HCT116 (cell line): Measurements from ENCODE around the gene ASCC1. TPM values are rescaled to one million over a fixed set of nuclear protein-coding genes. Genes with fewer than 3 reads are reported as not detected.

Experiments
- ATAC-seq: fragments of 200-7000 bp; cut with Tn5 transposase; 2 replicates; pipeline ENCODE4 v1.9.1; 2020; ENCODE audit warnings: mild to moderate bottlenecking, moderate library complexity
- BruUV-seq: library from RNA; stranded (reverse); fragments of 400-500 nt; replicated peaks from 2 replicates; lab custom pipeline; 2021; lab: Mats Ljungman, UMichigan
- CTCF ChIA-PET: fragments of 300-600 bp; sonication (Branson Sonifier 250); formaldehyde crosslinking; loops from one replicate; lab custom pipeline; 2021; ENCODE audit warnings: antibody characterized with exemption; lab: Charles Lee
- POLR2A ChIA-PET: fragments of 300-600, 350-600 bp; sonication (Branson Sonifier 250); formaldehyde crosslinking; loops from one replicate; lab custom pipeline; 2021; ENCODE audit warnings: antibody characterized with exemption; lab: Charles Lee
- RAD21 ChIA-PET, 2 experiments: fragments of 300-600 bp; sonication (Branson Sonifier 250); formaldehyde crosslinking; loops; one replicate each; lab custom pipeline; 2023; ENCODE audit warnings: low total read pairs in 2 of 2; ENCODE audit not compliant: uncharacterized antibody in 2 of 2, unreplicated experiment in 2 of 2, low non-redundant PET in 1 of 2; lab: Charles Lee
- DNase-seq: peaks from one replicate; pipeline ENCODE4 v3.0.0-alpha.2; 2010; ENCODE audit warnings: low read depth, low spot score
- H2AFZ ChIP-seq: fragments of 200-600 bp; shearing (Covaris generic), sonication (generic); 2 replicates; pipeline ENCODE4 v1.6.1; 2017; ENCODE audit warnings: low read depth, mixed run types, mixed read lengths, antibody characterized with exemption, low read length; ENCODE audit not compliant: poor library complexity, severe bottlenecking
- H3K27ac ChIP-seq: 2 replicates; pipeline ENCODE4 v1.5.1; 2012; ENCODE audit warnings: low read depth, low read length
- H3K27me3 ChIP-seq: fragments of 200-600 bp; sonication (generic); 2 replicates; pipeline ENCODE4 v1.6.1; 2016; ENCODE audit warnings: mixed run types, low read length, mixed read lengths; ENCODE audit not compliant: insufficient read depth
- H3K36me3 ChIP-seq, 2 experiments: fragments of 200-500 bp in 1 of 2; fragments of 200-600 bp in 1 of 2; sonication (Bioruptor generic) in 1 of 2; sonication (generic) in 1 of 2; 2 replicates each; pipeline versions ENCODE4 v1.5.1 to v1.6.1; 2014 to 2016; ENCODE audit warnings: low read length in 2 of 2, inconsistent platforms in 1 of 2, mixed read lengths in 1 of 2, mixed run types in 1 of 2; ENCODE audit not compliant: insufficient read depth in 2 of 2, control insufficient read depth in 1 of 2
- H3K4me1 ChIP-seq, 2 experiments: fragments of 200-600 bp in 1 of 2; sonication (generic) in 1 of 2; 2 replicates each; pipeline versions ENCODE4 v1.5.1 to v1.6.1; 2012 to 2017; ENCODE audit warnings: low read length in 2 of 2, inconsistent platforms in 1 of 2, mild to moderate bottlenecking in 1 of 2, mixed read lengths in 1 of 2, mixed run types in 1 of 2, moderate library complexity in 1 of 2; ENCODE audit not compliant: insufficient read depth in 2 of 2, control insufficient read depth in 1 of 2
- H3K4me2 ChIP-seq: fragments of 200-600 bp; sonication (generic); 2 replicates; pipeline ENCODE4 v1.6.1; 2017; ENCODE audit warnings: mixed run types, low read length, mixed read lengths
- H3K4me3 ChIP-seq, 2 experiments: fragments of 200-600 bp in 1 of 2; sonication (generic) in 1 of 2; replicated peaks in 1 of 2; 2 replicates each; pipeline ENCODE4 v1.5.1; 2011 to 2016; ENCODE audit warnings: low read length in 2 of 2, control low read depth in 1 of 2, low read depth in 1 of 2, mild to moderate bottlenecking in 1 of 2, mixed read lengths in 1 of 2, mixed run types in 1 of 2
- H3K79me2 ChIP-seq: fragments of 200-600 bp; sonication (generic); 2 replicates; pipeline ENCODE4 v1.6.1; 2017; ENCODE audit warnings: mild to moderate bottlenecking, mixed run types, low read length, moderate library complexity, mixed read lengths; ENCODE audit not compliant: insufficient read depth
- H3K9ac ChIP-seq: fragments of 200-600 bp; sonication (generic); 2 replicates; pipeline ENCODE4 v1.6.1; 2016; ENCODE audit warnings: low read length, mixed read lengths
- H3K9me2 ChIP-seq: fragments of 200-600 bp; sonication (generic), shearing (Covaris generic); 2 replicates; pipeline ENCODE4 v1.6.1; 2017; ENCODE audit warnings: mixed run types, mild to moderate bottlenecking, moderate library complexity; ENCODE audit not compliant: insufficient read depth
- H3K9me3 ChIP-seq, 2 experiments: fragments of 200-500 bp in 1 of 2; fragments of 200-600 bp in 1 of 2; sonication (Bioruptor generic) in 1 of 2; sonication (generic) in 1 of 2; 2 replicates each; pipeline ENCODE4 v1.6.1; 2014 to 2017; ENCODE audit warnings: low read length in 2 of 2, mixed read lengths in 2 of 2, inconsistent platforms in 1 of 2, low read depth in 1 of 2, mild to moderate bottlenecking in 1 of 2, mixed run types in 1 of 2, moderate library complexity in 1 of 2; ENCODE audit not compliant: control insufficient read depth in 1 of 2, insufficient read depth in 1 of 2
- H4K20me1 ChIP-seq: fragments of 200-600 bp; sonication (generic), shearing (Covaris generic); 2 replicates; pipeline ENCODE4 v1.6.1; 2017; ENCODE audit warnings: mixed run types, mild to moderate bottlenecking, moderate library complexity; ENCODE audit not compliant: insufficient read depth
- CBX3 ChIP-seq: IDR thresholded peaks from 2 replicates; pipeline ENCODE4 v1.6.1; 2012; ENCODE audit warnings: low read depth
- CEBPB ChIP-seq: IDR thresholded peaks from 2 replicates; pipeline ENCODE4 v1.6.1; 2012; ENCODE audit warnings: low read depth
- CTCF ChIP-seq, 3 experiments: fragments of 200-600 bp in 1 of 3; sonication (generic) in 1 of 3; IDR thresholded peaks in 2 of 3; conservative IDR thresholded peaks in 1 of 3; 2 replicates each; pipeline ENCODE4 v1.5.1; 2012 to 2017; ENCODE audit warnings: low read depth in 2 of 3, low read length in 2 of 3, antibody characterized with exemption in 1 of 3, borderline replicate concordance in 1 of 3, control low read depth in 1 of 3, mild to moderate bottlenecking in 1 of 3, mixed read lengths in 1 of 3, mixed run types in 1 of 3, moderate library complexity in 1 of 3; ENCODE audit not compliant: insufficient read depth in 1 of 3
- EGR1 ChIP-seq: IDR thresholded peaks from 2 replicates; pipeline ENCODE4 v1.6.1; 2012; ENCODE audit warnings: low read depth
- ELF1 ChIP-seq: IDR thresholded peaks from 2 replicates; pipeline ENCODE4 v1.6.1; 2012; ENCODE audit warnings: low read depth, borderline replicate concordance
- EZH2 ChIP-seq: fragments of 200-600 bp; sonication (generic); IDR thresholded peaks from 2 replicates; pipeline ENCODE4 v1.6.1; 2017; ENCODE audit warnings: antibody characterized with exemption, mixed run types
- FOSL1 ChIP-seq: IDR thresholded peaks from 2 replicates; pipeline ENCODE4 v1.6.1; 2012; ENCODE audit warnings: low read depth
- POLR2AphosphoS5 ChIP-seq: IDR thresholded peaks from 2 replicates; pipeline ENCODE4 v1.6.1; 2011; ENCODE audit warnings: mild to moderate bottlenecking, low read depth, low read length, moderate library complexity
- RAD21 ChIP-seq: IDR thresholded peaks from 2 replicates; pipeline ENCODE4 v1.6.1; 2012; ENCODE audit warnings: low read depth, mild to moderate bottlenecking
- TCF7L2 ChIP-seq: IDR thresholded peaks from 2 replicates; pipeline ENCODE4 v1.7.0; 2011; ENCODE audit warnings: borderline replicate concordance, inconsistent platforms; ENCODE audit not compliant: insufficient read depth, insufficient read length; ENCODE audit errors: extremely low read depth
- YY1 ChIP-seq: IDR thresholded peaks from 2 replicates; pipeline ENCODE4 v1.6.1; 2011; ENCODE audit warnings: low read length, low read depth, moderate library complexity, mild to moderate bottlenecking; ENCODE audit not compliant: insufficient replicate concordance; ENCODE audit errors: extremely low read depth
- intact Hi-C: fragments of 100-400 bp; cut with micrococcal nuclease; formaldehyde crosslinking; loops from 2 replicates; pipeline ENCODE4 v1.10.0; 2022
- total RNA-seq: library from RNA; stranded (reverse); gene quantifications from one replicate; pipeline ENCODE4 v1.2.1, GENCODE V29; 2021; ENCODE audit not compliant: unreplicated experiment

Gene ASCC1
- total RNA-seq, 1 experiment from 2014 or later, result 34.5 TPM

- TF ChIP-seq TCF7L2, result no peak
Measured at GRCh38 chr10:72049472-72049871, 166.6 kb downstream of the ASCC1 start (continued).

GRCh38 chr10:72048450-72049124, 167.5 kb downstream of the ASCC1 start:
- peak; percentile 91 for ATAC-seq
- TF ChIP-seq FOSL1 (no peak), YY1 (peak; percentile 67), RAD21 (peak; percentile 100), EZH2 (no peak), CBX3 (0 out of 2 replicates have a peak, but pooled peaks have one; percentile 26), CEBPB (peak; percentile 75), ELF1 (no peak), CTCF (IDR thresholded peaks at IDR 0.05 in 2 of 3, conservative IDR thresholded peaks at IDR 0.05 in 1 of 3; ENCODE audit: borderline replicate concordance in 1 of 3, insufficient read depth in 1 of 3, low read depth in 2 of 3, low read length in 2 of 3) (peak; percentile 100), EGR1 (no peak), POLR2AphosphoS5 (no peak)
- Histone ChIP-seq H3K9me2 (no peaks in the 10 kb centered on the region), H3K27ac (no peak overlapping the region), H3K4me2 (peak overlapping the region; percentile 27; the same call in 1 of the 2 replicates), H3K9ac (no peak overlapping the region), H3K27me3 (no peaks in the 10 kb centered on the region), H3K9me3 (peaks cover 0 to 6% of the 10 kb centered on the region in 2 experiments; a peak in 1 of 4 replicates), H2AFZ (peak overlapping the region; percentile 81), H3K36me3 (no peaks in the 10 kb centered on the region), H3K4me1 (peaks cover 0 to 4% of the 10 kb centered on the region in 2 experiments; a peak in 1 of 4 replicates), H3K4me3 (no peak overlapping the region), H4K20me1 (no peaks in the 10 kb centered on the region), H3K79me2 (no peaks in the 10 kb centered on the region)
- peak; percentile 91 for DNase-seq
- intact Hi-C loops, result loop anchor here (1.0 to 5.0 kb wide), 6 partner anchors 89 to 736 kb away; no protein-coding TSS in a partner anchor
- RAD21 ChIA-PET, result interaction anchor here (0.6 to 1.6 kb wide), 11 partner anchors 74 to 288 kb away, joined by 3 to 10 read pairs (median 4); no protein-coding TSS in a partner anchor
- BruUV-seq, result no TSS peak
- POLR2A ChIA-PET, result interaction anchor here (0.6 to 1.0 kb wide), 5 partner anchors 18 to 226 kb away, joined by 3 to 4 read pairs (median 3); no protein-coding TSS in a partner anchor
- CTCF ChIA-PET, result interaction anchor here (0.5 to 3.3 kb wide), 45 partner anchors 9 to 734 kb away, joined by 3 to 51 read pairs (median 5); partner anchors contain the start of genes ANAPC16, ASCC1 and DDIT4

Other genes starting within 250 kb of the ASCC1 start
- 1.1 TPM for gene SPOCK2, start 127.7 kb downstream of the ASCC1 start, total RNA-seq
- 71.1 TPM for gene ANAPC16, start 264 bp downstream of the ASCC1 start, total RNA-seq
- gene DDIT4, start 57.6 kb upstream of the ASCC1 start, total RNA-seq, result 462 TPM
- gene DNAJB12, start 138.6 kb upstream of the ASCC1 start, total RNA-seq, result 25.8 TPM